AG04450 (cell line): ENCODE results near the gene SLC15A2. TPM values are rescaled to one million over a fixed set of nuclear protein-coding genes. Genes with fewer than 3 reads are reported as not detected.

ENCODE experiments used
- CTCF ChIA-PET: fragments of 300-600, 350-600 bp; formaldehyde crosslinking; extraction: SDS; loops from one replicate; lab custom pipeline; 2022; ENCODE audit warnings: antibody characterized with exemption, inconsistent platforms; lab: Charles Lee
- POLR2A ChIA-PET: fragments of 350-600 bp; formaldehyde crosslinking; extraction: SDS; loops from one replicate; lab custom pipeline; 2021; ENCODE audit warnings: antibody characterized with exemption, inconsistent platforms; lab: Yijun Ruan, JAX
- DNase-seq: peaks from one replicate; pipeline ENCODE4 v3.0.0-alpha.2; 2011; ENCODE audit warnings: low read depth, low spot score
- H3K27ac ChIP-seq: one replicate; pipeline ENCODE4 v1.5.1; 2012; ENCODE audit warnings: low read depth, low read length, control low read depth
- H3K27me3 ChIP-seq: one replicate; pipeline ENCODE4 v1.6.0; 2012; ENCODE audit warnings: low read length; ENCODE audit not compliant: control insufficient read depth, insufficient read depth
- H3K4me3 ChIP-seq: 2 replicates; pipeline ENCODE4 v1.5.1; 2011; ENCODE audit warnings: mild to moderate bottlenecking, low read depth, low read length, control low read depth
- H3K9me3 ChIP-seq: 2 replicates; pipeline ENCODE4 v1.5.1; 2012; ENCODE audit warnings: low read length; ENCODE audit not compliant: control insufficient read depth, insufficient read depth
- CTCF ChIP-seq: IDR thresholded peaks from 2 replicates; pipeline ENCODE4 v1.5.1; 2011; ENCODE audit warnings: low read depth, low read length, control low read depth, inconsistent platforms
- polyA plus RNA-seq: library from polyadenylated mRNA; depleted of rRNA; stranded (reverse); fragments of >200 nt; gene quantifications from 2 replicates; pipeline ENCODE4 v1.2.3, GENCODE V29; 2011

Gene SLC15A2
- polyA plus RNA-seq, 1 experiment, result 0.63 TPM

GRCh38 chr3:121957674-121958415 is 63.6 kb downstream of the SLC15A2 start:
- CTCF ChIA-PET, result no interaction called here
- TF ChIP-seq CTCF, result no peak
- POLR2A ChIA-PET, result no interaction called here

GRCh38 chr3:121958801-121959200 is 64.6 kb downstream of the SLC15A2 start:
- H3K27me3 ChIP-seq, result no peaks in the 10 kb centered on the region

More at GRCh38 chr3:121957674-121958415, 63.6 kb downstream of the SLC15A2 start:
- Histone ChIP-seq H3K4me3 (no peak overlapping the region), H3K27me3 (no peaks in the 10 kb centered on the region), H3K9me3 (no peaks in the 10 kb centered on the region), H3K27ac (no peak overlapping the region)
- DNase-seq, result no peak

GRCh38 chr3:121961283-121961682 is 67.1 kb downstream of the SLC15A2 start:
- POLR2A ChIA-PET, result no interaction called here
- CTCF ChIA-PET, result no interaction called here

More at GRCh38 chr3:121958801-121959200, 64.6 kb downstream of the SLC15A2 start:
- Histone ChIP-seq H3K27ac (no peak overlapping the region), H3K4me3 (no peak overlapping the region), H3K9me3 (no peaks in the 10 kb centered on the region)
- ChIA-PET POLR2A (no interaction called here), CTCF (no interaction called here)
- no peak for DNase-seq
- no peak for TF ChIP-seq CTCF

DNA sequence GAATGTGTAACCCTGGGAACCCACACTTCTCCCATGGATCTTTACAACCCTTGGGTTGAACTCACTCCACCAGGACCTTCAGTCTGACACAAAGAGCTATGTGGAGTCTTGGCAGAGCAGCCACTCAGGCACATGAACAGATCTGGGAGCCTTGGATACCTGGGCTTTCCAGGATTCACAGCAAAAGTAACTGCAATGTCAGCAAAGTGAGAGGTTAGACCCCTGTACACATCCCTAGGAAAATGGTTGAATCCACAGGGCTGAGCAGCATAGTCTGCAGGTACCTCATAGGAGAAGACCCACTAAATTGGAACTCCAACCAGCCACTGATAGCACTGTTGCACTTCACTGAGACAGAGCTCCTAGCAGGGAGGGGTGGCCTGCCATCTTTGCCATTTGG is 68.2 kb downstream of the SLC15A2 start:
- ChIA-PET POLR2A (no interaction called here), CTCF (no interaction called here)
- no peak for DNase-seq
- H3K4me3 ChIP-seq, result no peak overlapping the region
- no peaks in the 10 kb centered on the region for H3K9me3 ChIP-seq
- H3K27me3 ChIP-seq, result no peaks in the 10 kb centered on the region
- no peak overlapping the region for H3K27ac ChIP-seq
- TF ChIP-seq CTCF, result no peak

More at GRCh38 chr3:121961283-121961682, 67.1 kb downstream of the SLC15A2 start:
- DNase-seq, result no peak
- TF ChIP-seq CTCF, result no peak
- Histone ChIP-seq H3K27me3 (no peaks in the 10 kb centered on the region), H3K4me3 (no peak overlapping the region), H3K27ac (no peak overlapping the region), H3K9me3 (no peaks in the 10 kb centered on the region)

GRCh38 chr3:121963608-121964007 is 69.4 kb downstream of the SLC15A2 start:
- no peaks in the 10 kb centered on the region for H3K9me3 ChIP-seq
- no peak overlapping the region for H3K27ac ChIP-seq
- no peak overlapping the region for H3K4me3 ChIP-seq
- no peaks in the 10 kb centered on the region for H3K27me3 ChIP-seq
- CTCF ChIA-PET, result no interaction called here
- POLR2A ChIA-PET, result no interaction called here
- DNase-seq, result no peak
- TF ChIP-seq CTCF, result no peak
